Stimulated activated CD4-positive, alpha-beta T cell treated with anti-CD3 and anti-CD28 coated beads, Interleukin-2, amount 100 ng/mL, for 48 hours (primary cell): Measurements from ENCODE around the gene HOXB1.

ENCODE experiments used
- DNase-seq, 2 donors: peaks; one replicate each; pipeline ENCODE4 v3.0.0-alpha.2; 2020

Gene HOXB1

DNA sequence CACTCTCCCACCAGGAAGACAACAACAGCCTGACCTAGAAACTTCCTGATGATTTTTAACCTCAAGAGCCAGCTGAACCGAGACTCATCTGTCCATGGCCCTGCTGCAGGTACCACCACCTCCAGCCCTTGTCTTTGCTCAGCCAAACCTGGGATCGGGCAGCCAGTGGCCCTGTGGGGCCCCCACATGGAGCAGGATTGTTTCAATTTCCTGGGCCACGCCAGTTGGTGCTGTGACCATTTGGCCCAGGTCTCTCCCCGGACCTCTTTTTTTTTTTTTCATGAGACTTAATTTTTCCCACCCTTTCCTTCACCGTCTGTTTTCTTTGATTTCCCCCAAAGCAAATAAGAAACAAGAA is 22.4 kb upstream of the HOXB1 start:
- no peak for DNase-seq

DNA sequence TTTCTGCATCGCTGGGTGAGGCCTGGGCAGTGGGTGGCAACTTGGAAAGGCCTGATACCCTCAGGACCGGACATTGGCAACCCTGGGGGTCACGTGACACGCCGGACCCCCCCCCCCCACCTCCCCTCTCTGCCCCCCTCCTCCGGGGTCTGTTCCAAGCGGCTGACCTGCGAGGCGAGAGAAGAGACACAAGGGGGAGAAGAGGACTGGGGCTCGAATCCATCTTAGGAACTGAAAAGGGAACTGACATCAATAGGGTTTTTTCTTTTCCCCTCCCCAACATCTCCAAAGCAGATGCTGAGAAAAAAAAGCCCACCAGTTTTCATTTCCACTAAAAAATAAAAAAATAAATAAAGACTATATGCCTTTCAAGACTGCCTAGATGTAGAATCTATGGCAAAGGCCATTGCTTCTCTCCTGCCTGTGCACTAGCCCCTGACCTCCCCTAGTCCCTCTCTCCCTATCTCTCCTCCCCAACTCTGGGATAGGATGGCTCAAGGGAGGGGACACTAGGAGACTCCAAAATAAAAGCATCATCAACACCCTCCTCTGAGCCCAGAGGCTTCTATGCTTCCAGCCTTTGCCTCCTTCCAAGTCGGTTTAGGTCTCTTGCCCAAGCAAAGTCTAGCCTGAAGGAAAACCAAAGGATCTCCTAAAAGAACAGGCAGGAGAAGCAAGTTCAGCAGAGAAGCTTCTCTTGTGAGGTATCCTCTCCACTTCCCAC is 21.8 kb upstream of the HOXB1 start:
- DNase-seq: no peak

DNA sequence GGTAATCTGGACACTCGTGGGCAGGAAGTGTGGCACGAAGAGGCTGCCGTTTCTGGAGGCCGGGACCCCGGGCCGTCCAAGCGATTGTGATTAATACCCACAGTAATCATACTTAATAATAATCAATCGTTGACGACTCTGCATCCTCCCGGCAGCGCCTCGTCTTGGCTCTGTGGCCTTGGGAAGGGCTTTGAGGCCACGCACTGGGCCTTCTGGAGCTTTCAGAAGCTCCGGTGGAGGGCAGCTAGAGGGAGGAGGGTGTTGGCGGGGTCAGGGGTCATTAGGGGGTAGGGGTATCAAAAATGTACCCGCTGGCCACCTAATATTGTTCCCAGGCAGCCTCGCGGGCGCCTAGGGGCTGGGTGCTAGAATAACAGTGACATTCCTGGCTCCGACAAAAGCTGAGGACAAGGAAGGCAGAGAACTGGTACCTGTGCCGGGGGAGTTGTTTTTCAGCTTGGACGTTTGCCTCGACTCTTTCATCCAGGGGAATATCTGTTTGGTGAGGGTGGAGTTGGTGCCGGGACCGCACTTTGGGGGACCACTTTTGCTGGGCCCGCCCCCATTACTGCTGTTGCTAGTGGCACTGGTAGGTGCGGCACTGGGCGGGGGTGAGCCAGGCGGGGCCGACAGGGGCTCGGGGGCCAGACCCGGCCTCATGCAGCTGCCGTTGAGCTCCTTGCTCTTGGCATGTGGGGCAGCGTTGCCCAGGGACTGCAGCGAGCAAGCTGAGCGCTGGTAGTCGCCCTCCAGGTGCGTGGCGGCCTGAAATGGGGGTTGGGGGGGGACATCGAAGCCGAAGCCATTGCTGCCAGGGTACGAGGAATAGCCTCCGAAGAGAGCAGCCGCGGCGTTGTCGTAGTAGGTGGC is 21.0 kb upstream of the HOXB1 start:
- DNase-seq: no peak

DNA sequence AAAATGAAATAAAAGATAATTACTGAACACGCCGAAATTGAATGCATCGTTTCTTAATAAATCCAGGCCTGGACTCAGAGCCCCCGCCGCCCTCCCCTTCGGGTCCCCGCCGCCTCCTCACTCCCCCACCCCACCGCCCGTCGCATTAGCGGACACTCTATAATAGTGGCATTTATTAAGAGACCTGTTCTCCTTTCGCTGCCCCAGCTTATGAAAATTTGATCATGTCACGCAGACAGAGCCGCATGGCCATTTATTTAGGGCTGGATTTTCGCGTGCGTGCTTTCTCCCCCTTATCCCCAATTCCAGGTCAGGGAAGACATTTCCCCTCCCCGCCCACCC is 20.4 kb upstream of the HOXB1 start:
- no peak for DNase-seq

DNA sequence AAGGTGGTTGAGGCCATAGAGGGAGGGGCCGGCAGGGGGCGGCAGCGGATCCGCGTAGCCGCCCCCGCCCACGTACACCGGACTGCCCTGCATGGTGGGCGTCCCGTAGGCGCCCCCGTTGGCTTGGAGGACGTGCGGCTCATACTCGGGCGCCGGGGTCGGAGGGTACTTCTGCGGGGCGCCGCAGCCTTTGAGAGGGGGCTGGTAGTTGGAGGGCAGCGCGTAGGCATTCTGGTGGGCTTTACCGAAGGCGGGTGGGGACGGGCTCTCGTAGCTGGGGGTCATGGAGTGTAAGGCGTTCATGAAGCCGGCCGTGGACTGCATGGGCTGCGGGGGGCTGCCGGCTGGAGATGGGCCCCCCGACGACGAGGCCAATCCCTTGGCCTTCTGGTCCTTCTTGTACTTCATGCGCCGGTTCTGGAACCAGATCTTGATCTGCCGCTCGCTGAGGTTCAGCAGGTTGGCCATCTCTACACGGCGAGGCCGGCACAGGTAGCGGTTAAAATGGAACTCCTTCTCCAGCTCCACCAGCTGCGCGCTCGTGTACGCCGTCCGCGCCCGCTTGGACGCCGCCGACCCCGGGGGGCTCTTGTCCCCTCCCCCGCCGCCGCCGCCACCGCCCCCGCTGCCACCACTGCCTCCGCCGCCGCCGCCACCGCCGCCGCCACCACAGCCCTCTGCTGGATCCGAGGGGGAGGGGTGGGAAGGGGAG is 19.8 kb upstream of the HOXB1 start:
- no peak for DNase-seq

DNA sequence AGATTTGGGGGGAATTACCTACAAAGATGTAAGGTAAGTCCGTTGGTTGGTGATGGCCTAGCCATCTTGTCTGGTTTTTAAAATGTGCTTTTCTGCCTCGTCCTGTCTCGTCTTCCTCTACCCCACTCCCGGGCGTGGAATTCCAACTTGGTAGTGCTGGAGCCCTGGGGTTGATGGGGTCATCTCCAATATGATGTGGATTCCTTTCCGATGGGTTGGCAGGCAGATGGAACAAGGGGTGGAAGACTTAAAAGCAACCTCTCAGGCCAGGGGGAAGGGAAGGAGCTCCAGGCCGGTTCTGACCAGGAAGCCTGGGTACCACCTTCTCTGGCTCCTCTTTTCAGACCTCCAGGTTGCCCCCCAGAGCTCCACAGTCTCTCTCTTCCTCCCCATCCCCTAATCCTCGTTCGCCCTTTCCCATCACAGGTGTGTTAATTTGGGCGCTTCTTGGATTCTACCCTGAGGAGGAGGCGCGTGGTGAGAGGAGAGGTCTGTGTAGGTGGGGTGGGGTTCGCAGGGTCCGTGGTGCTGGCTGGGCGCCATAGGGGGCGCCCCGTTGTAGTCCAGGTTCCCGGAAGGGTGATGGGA is 19.2 kb upstream of the HOXB1 start:
- no peak for DNase-seq

DNA sequence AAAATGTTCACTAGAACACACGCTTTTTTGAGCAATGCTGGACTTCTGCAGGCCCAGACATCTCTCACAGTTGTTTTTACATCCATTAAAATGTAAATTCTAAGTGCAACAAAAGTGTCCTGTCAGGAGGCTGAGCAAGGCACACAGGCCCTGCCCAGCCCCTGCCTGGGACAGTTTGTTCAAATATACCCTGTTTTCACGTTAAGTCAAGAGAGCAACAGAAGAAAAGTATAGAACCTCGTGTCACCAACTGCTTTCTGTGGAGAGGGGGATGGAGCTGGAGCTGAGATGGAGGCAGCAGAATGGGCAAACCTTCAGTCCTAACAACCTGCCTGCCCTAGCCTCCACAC is 18.4 kb upstream of the HOXB1 start:
- DNase-seq: no peak

DNA sequence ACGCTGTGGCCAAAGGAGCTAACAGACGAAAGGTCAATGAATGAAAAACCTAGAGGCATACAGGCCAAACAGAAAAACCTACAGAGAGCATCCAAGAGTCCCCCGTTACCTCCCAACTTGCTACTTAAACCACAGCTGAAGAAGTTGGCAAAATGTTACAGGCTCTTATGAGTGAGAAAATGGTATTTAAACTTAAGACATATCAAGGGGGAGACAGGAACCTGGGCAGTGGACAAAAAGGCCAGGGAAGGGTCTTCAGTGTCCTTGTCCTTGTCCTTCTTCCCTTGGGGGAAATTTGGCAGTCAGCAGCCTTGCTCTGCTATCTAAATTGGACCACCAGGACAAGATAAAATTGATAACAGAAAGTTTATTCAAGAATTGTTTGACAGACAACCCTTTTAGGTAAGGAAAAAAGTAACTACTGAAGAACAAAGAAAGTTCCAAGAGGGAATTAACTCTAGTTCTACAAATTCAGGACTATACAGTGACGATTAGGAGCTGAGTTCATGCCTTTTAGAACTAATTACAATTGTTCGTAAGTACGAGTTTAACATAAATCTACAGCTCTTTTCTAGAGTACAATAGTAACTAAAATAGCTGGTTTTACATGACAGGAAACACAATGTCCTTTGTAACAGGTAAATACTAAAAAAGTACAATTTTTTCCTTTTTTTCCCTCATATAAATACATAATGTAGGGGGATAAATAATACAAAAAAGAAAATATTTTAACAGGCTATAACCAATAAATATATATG is 17.9 kb upstream of the HOXB1 start:
- DNase-seq: no peak

DNA sequence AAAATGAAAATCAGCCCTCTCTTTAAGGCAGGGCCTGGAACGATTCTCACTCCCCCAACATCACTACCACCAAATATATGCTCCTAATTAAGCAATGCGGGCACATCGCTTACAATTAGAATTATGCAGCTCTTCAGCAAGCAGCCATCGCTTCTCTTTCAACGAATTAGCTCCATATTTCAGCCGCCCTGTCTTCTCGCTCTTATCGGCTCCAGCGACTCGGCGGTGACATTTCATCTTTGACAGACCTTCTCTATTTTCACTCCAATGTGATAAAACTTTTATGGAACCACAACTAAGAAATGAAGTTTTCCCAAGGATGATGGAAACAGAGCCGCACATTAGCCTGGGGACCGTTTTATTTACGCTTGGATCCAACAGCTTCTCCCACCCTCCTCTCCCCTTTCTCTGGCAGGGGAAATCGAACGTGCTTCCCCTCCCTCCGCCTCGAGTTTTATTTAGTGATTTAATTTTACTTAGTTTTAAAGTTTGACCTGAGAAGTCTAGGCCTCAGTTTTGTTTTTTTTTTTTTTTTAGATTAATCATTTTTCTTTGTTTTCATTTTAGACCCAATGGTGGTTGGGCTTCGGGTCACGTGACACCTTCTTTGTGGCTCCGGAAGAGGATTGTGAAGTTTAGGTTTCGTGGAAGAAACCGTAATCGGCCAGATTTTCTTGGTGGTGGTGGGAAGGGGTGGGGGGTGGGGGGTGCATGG is 17.2 kb upstream of the HOXB1 start:
- no peak for DNase-seq

DNA sequence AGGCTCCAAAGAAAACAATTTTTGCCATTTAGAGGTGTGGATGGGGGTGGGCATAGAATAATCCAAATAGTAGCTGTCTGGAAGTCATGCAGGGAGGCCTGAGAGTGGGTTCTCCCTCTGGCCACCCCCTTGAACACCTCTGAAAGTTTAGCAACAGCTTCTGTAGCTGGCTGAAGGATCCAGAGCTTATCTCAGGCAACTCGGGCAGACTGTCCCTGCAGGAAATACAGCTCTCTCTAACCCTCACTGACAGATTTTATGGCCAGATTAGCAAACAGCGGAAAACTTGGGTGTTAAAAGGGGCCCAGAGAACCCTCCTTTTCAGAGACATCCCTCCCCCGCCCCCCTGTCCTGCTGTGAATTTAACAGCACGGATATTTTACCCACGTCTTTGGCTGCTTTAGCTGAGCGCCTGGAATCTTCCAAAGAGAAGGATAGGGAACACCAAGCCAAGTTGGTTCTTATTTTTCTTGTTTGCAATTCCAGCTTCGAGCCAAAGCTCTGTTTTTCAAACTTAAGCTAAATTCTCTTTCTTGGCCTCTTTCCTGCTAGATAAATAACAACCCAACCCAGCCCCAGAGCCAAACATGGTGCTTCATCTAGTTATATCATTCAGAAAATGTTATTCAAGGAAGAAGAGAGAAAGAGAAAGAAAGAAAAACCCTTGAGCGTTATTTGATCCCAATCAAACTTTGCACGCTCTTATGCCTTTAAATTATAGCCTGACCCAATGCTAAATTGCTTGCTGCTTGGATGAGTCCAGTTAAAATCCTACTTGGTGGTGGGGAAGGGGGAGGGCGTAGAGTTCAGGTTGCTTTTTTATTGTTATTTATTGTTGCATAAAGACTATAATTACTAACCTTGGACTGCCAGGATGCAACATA is 16.4 kb upstream of the HOXB1 start:
- DNase-seq: no peak

DNA sequence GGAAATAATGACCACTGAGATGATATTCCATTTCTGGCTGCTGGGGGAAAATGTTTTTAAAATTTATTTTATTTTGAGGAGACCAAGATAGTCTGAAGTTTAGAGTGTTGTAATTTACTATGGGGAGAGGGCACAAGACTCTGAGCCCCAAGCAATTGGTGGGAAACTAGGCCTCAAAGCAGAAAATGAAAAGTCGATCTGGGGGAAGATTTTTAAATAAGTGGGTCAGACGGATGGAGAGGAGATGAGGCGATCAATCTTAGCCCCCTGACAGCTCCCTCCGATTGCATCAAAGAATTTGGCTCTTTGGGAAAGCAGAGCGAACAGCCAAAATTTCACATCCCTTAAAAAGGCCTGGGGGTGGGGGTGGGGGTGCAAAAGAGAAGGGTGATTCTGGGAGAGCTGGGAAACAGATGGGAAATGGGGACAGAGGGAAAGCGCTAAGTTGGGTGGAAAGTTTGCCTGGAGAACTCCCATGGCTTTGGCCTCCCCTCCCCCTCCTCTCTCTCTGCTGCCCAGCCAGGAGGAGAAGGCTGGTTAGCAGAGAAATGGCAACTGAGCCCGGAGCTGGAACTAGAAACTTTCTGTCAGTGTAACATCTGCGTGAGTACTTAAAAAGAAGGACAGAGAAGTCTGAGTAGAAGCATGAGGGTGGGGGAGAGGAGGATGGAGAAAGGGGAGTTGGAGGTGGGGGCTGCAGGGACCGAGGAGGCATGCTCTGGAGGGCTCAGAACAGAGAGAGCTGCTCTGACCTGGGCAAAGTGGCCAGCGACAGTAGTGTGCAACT is 15.5 kb upstream of the HOXB1 start:
- no peak for DNase-seq

DNA sequence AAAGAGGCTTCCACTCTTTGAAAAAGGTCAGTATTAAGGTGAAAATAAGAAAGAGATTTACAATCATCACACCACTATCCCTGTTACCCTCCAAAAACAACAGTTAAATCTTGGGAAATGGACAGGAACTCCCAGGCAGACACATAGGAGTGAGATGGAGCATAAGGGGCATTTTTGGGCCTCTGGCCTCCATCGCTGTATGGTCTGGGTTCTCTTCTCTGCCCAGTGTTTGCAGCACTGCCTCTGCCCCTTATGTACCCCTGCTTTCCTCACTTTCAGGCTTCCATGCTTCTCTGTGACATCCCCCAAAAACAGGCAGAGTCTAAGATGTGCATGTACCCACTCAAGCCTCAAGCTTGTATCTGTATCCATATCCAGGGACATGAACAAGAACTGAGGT is 14.7 kb upstream of the HOXB1 start:
- DNase-seq: no peak

DNA sequence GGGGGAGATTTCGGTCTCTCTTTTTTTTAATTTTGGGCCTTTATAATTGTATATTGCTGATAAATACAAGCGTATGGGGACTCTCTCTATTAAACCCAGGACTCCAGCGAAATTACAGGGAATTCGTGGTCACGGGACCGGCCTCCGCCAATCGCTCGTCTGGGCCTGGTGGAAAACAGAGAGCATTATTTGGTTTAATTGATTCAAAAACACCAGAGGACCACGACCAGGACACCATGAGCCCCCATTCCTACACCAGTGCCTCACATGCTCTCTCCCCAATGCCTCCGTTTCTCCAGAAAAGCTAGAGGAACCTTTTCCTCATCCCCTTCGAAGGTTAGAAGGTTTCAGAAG is 14.2 kb upstream of the HOXB1 start, which contains the start of gene HOXB2:
Gene HOXB2 (minus strand): TSS at position 88 of the 354 bp plus-strand sequence. CDS start 198 bp downstream, outside the sequence.
- DNase-seq: no peak

DNA sequence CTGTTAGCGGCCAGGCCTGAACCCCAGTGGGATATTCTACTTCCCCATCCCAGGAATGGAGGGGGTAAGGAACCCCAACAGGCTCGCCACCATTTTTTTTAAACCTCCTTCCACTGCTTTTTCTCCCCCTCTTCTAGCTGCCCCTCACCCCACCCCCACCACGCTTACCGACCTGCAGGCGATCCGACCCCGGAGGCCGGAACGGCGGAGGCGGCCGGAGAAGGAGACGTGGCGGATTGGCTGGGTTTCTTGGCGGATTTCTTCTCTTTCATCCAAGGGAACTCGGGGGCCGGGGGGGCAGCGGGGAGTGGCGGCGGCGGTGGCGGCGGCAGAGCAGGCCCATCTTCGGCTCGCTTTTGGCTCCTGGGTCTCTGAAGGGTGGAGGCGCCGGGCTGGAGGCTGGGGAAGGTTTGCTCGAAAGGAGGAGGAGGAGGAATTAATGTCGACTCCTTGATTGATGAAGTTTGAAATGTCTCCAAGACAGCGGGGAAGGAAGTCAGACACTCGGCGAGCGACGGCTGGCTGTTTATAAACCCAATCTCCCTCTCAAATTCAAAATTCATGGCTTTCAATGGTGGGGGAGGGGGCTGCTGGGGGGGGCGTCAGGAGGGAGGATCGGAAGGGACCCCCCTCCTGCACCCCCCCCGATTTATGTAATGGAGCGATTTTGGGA is 13.7 kb upstream of the HOXB1 start:
- peak; percentile 22 to 27 for DNase-seq

DNA sequence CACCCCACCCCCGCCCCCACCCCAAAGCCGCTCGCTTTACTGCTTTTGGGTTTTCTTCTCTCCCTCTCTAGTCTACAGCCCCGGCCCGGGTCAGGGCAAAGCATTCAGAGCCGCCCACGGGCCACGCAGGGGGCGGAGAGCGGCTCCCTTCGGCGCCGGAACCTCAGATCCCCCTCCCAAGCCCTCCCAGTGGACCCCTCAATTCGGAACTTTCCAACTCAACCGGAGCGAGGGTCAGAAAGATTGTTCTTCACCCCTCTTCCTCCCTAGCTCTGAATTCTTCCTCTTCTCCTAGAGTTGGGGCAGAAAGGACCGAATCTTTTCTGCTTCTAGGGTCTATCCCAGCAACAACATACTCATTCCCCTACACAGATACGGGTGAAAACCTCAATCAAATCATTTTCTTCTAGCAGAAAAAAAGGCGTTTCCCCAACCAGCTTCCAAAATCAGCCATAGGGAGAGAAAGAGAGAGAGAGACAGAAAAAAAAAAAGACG is 13.1 kb upstream of the HOXB1 start:
- DNase-seq: peak; percentile 37 to 48

DNA sequence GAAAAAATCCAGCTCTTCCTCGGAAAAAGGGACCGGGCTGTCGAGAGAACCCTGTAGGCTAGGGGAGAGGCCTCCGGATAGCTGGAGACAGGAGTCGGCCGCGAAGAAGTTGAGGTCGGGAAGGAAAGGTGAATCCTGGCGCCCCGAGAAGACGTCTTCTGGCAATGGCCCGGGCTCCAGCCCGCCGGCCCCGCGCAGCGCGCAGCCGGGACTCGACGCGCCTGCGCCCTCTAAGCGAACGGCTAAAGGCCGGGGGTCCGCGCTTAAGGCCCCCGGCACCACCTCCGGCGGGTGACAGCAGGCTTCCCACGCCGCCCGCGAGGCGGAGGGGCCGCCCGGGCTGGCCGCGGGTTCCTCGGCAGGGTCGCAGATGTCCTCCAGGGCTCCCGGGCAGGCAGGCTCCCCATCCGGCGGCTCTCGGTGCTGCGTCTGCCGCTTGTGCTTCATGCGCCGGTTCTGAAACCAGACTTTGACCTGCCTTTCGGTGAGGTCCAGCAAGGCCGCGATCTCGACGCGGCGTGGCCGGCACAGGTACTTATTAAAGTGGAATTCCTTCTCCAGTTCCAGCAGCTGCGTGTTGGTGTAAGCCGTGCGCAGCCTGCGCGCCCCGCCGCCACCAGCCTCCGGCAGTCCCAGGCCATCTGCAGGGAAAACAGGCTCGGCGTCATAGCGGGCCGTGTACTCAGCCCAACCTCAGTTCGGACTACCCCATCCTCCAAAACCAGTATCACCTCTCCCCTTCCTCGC is 12.5 kb upstream of the HOXB1 start:
- DNase-seq: peak; percentile 44 to 49

DNA sequence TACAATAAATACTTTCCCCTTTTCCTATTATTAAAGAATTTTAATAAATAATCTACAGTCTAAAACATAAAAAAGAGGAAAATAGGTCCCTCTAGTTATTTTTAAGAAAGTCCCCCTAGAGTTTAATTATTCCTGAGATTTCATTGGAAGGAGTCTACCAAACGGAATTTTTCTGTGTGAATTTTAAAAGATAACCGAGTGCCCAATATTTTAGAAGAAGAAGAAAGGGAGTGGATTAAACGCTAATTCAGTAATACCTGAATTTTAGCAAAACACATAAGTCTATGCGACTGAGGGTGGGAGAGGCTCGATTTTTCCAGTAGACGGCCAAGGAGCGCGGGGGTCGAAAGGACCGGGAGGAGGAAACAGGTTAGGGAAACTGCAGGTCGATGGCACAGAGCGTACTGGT is 11.9 kb upstream of the HOXB1 start:
- no peak for DNase-seq

DNA sequence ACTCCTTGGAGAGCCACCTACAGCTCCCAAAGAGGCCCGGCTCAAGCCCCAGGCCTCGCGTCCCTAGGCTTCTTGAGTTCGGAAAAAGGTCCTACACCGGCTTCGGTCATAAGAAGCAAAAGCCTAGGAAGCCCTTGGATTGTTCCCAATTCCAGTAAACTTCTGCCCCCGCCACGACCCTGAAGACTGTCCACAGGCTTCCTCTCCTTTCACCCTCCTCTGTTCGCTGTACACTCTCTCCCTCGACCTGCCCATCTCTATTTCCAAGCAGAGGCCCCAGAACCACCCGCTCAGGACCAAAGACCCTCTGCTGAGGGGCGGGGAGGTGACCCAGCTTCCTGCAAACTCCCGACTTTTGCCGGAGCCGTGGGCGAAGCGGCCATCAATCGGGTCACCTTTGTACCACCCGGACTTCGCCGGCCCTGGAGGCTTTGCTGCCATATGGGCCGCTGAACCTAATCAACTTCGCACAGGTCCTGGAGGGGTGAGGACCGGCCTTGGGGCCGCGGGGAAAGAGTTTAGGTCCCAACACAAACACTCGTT is 11.4 kb upstream of the HOXB1 start:
- DNase-seq: no peak
